C4-2B (cell line): ENCODE measurements around the gene SPATA16.

Source experiments
- CTCF ChIP-seq: fragments of 450-650 bp; conservative IDR thresholded peaks from 2 replicates; pipeline ENCODE4 v1.5.1; 2017; ENCODE audit warnings: mild to moderate bottlenecking
- ZFX ChIP-seq: fragments of 450-650 bp; IDR thresholded peaks from 2 replicates; pipeline ENCODE4 v1.6.1; 2017

- no peak for TF ChIP-seq CTCF
- no peak for TF ChIP-seq ZFX
These were observed 102.6 kb downstream of the SPATA16 start for GRCh38 chr3:173038484-173038871.
